CD8-positive, alpha-beta memory T cell (primary cell): ENCODE data around the gene TXNRD1. TPM values are rescaled to one million over a fixed set of nuclear protein-coding genes. Genes with fewer than 3 reads are reported as not detected.

Experiments
- CTCF ChIA-PET: fragments of 350-600 bp; sonication (Branson Sonifier 250); formaldehyde crosslinking; loops from one replicate; lab custom pipeline; 2021; ENCODE audit warnings: antibody characterized with exemption; lab: Charles Lee
- POLR2A ChIA-PET: fragments of 350-600 bp; sonication (Branson Sonifier 250); formaldehyde crosslinking; loops from one replicate; lab custom pipeline; 2021; ENCODE audit warnings: antibody characterized with exemption; lab: Charles Lee
- DNase-seq, 5 donors: peaks; one replicate each; pipeline versions ENCODE4 v3.0.0 to v3.0.0-alpha.2; 2020 to 2022; ENCODE audit warnings: mixed read lengths in 1 of 5
- H3K27ac ChIP-seq: one replicate; pipeline ENCODE4 v1.7.0; 2013; ENCODE audit warnings: low read depth, mild to moderate bottlenecking, low read length, moderate library complexity
- H3K27me3 ChIP-seq: 2 replicates; pipeline ENCODE4 v1.7.0; 2013; ENCODE audit warnings: low read length, mild to moderate bottlenecking; ENCODE audit not compliant: insufficient read depth, poor library complexity, severe bottlenecking
- H3K36me3 ChIP-seq: 2 replicates; pipeline ENCODE4 v1.7.0; 2013; ENCODE audit warnings: mild to moderate bottlenecking, low read length, moderate library complexity; ENCODE audit not compliant: insufficient read depth
- H3K4me1 ChIP-seq: 2 replicates; pipeline ENCODE4 v1.7.0; 2013; ENCODE audit warnings: mild to moderate bottlenecking, low read length, moderate library complexity; ENCODE audit not compliant: insufficient read depth
- H3K4me3 ChIP-seq: 2 replicates; pipeline ENCODE4 v1.7.0; 2013; ENCODE audit warnings: mild to moderate bottlenecking, low read length
- H3K9me3 ChIP-seq: 2 replicates; pipeline ENCODE4 v1.7.0; 2013; ENCODE audit warnings: mild to moderate bottlenecking, low read length
- H3K27ac Mint-ChIP-seq, 8 donors: one replicate each; pipeline ENCODE4 v1.8.0; 2020 to 2021; ENCODE audit warnings: mixed read lengths in 8 of 8, mild to moderate bottlenecking in 6 of 8, inconsistent platforms in 3 of 8, moderate library complexity in 3 of 8
- H3K27me3 Mint-ChIP-seq, 2 donors: one replicate each; pipeline ENCODE4 v1.8.0; 2020 to 2021; ENCODE audit warnings: mixed read lengths in 2 of 2, mild to moderate bottlenecking in 1 of 2, moderate library complexity in 1 of 2
- H3K36me3 Mint-ChIP-seq, 3 donors: one replicate each; pipeline ENCODE4 v1.8.0; 2020 to 2021; ENCODE audit warnings: mixed read lengths in 3 of 3, inconsistent platforms in 1 of 3, mild to moderate bottlenecking in 1 of 3
- H3K4me1 Mint-ChIP-seq, 3 donors: one replicate each; pipeline ENCODE4 v1.8.0; 2020 to 2021; ENCODE audit warnings: mixed read lengths in 3 of 3, inconsistent platforms in 1 of 3, mild to moderate bottlenecking in 1 of 3
- H3K4me3 Mint-ChIP-seq, 7 donors: one replicate each; pipeline ENCODE4 v1.8.0; 2020 to 2021; ENCODE audit warnings: mixed read lengths in 7 of 7, mild to moderate bottlenecking in 6 of 7, moderate library complexity in 4 of 7, inconsistent platforms in 2 of 7
- H3K9me3 Mint-ChIP-seq, 5 donors: one replicate each; pipeline ENCODE4 v1.8.0; 2020 to 2022; ENCODE audit warnings: mixed read lengths in 5 of 5, mild to moderate bottlenecking in 3 of 5, moderate library complexity in 2 of 5, inconsistent platforms in 1 of 5
- polyA plus RNA-seq: library from polyadenylated mRNA; unstranded; fragments of 300-500 nt; fragmentation: Illumina TruSeq; gene quantifications from one replicate; pipeline ENCODE4 v1.2.3, GENCODE V29; 2021
- total RNA-seq, 2 experiments: library from RNA; stranded (reverse); gene quantifications; one replicate each; pipeline ENCODE4 v1.2.3, GENCODE V29; 2021

The TXNRD1 gene
- total and polyA plus RNA-seq, 3 experiments from 2014 or later, result 30.6 to 107 (median 103) TPM

DNA sequence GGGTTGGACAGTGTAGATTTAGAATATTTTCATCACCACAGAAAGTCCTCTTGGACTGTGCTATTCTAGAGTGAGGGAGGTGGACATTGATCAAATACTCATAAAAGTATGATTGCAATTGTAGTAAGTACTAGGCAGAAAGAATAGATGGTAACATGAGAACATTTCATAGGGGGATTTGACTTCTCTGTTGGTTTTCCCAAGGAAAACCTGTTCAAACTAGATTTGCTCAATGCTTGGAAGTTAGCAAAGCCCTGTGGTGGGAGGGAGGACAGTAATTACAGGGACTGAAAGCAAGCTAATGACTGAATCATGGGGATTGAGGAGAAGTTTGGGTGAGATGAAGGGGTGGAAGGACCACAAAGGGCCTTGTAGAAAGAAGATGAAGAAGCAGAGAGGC is 63.6 kb downstream of the TXNRD1 start:
- H3K27me3 Mint-ChIP-seq, result peaks cover 4 to 22% of the 10 kb centered on the region in 2 donors
- CTCF ChIA-PET, result interaction anchor here (1.2 kb wide), 1 partner anchor 9 kb away, joined by 4 read pairs; no protein-coding TSS in a partner anchor

DNA sequence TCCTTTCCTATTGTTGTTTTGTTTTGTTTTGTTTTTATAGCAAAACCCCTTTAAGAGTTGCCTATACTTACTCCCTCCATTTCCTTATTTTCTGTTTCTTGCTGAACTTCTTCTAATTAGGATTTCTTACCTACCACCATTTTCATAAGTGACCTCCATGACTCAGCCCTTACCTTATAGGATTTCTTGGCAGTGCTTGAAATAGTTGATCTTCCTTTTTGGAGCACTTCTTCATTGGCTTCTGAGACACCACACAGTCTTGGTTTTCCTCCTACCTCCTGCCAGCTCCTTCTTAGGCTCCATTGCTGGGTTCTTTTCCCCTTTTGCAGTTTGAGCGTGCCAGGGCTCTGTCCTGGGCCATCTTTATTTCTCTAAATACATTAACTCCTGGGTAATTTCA is 64.5 kb downstream of the TXNRD1 start:
- Histone ChIP-seq H3K4me1 (no peaks in the 10 kb centered on the region), H3K9me3 (no peaks in the 10 kb centered on the region), H3K27me3 (no peaks in the 10 kb centered on the region), H3K27ac (no peak overlapping the region), H3K36me3 (no peaks in the 10 kb centered on the region), H3K4me3 (no peak overlapping the region)
- Mint-ChIP-seq H3K4me3 (no peak overlapping the region), H3K36me3 (peaks cover 0 to 1% (median 0%) of the 10 kb centered on the region in 3 donors), H3K27me3 (peaks cover 4 to 22% of the 10 kb centered on the region in 2 donors), H3K9me3 (no peaks in the 10 kb centered on the region), H3K4me1 (peaks cover 5 to 10% (median 8%) of the 10 kb centered on the region in 3 donors), H3K27ac (no peak overlapping the region)
- POLR2A ChIA-PET, result interaction anchor here (0.6 kb wide), 1 partner anchor 34 kb away, joined by 6 read pairs; no protein-coding TSS in a partner anchor
- DNase-seq, result no peak
- CTCF ChIA-PET, result interaction anchor here (1.2 kb wide), 1 partner anchor 8 kb away, joined by 4 read pairs; no protein-coding TSS in a partner anchor

More for the DNA sequence above, 63.6 kb downstream of the TXNRD1 start:
- H3K9me3 Mint-ChIP-seq, result no peaks in the 10 kb centered on the region
- no peak overlapping the region for H3K4me3 Mint-ChIP-seq
- Histone ChIP-seq H3K4me3 (no peak overlapping the region), H3K4me1 (no peaks in the 10 kb centered on the region), H3K27me3 (no peaks in the 10 kb centered on the region), H3K36me3 (no peaks in the 10 kb centered on the region), H3K9me3 (no peaks in the 10 kb centered on the region), H3K27ac (no peak overlapping the region)
- POLR2A ChIA-PET, result interaction anchor here (0.7 kb wide), 1 partner anchor 232 kb away, joined by 3 read pairs; no protein-coding TSS in a partner anchor
- peaks cover 5 to 10% (median 8%) of the 10 kb centered on the region in 3 donors for H3K4me1 Mint-ChIP-seq
- H3K27ac Mint-ChIP-seq, result no peak overlapping the region
- DNase-seq, result no peak
- H3K36me3 Mint-ChIP-seq, result peaks cover 0 to 1% (median 0%) of the 10 kb centered on the region in 3 donors

DNA sequence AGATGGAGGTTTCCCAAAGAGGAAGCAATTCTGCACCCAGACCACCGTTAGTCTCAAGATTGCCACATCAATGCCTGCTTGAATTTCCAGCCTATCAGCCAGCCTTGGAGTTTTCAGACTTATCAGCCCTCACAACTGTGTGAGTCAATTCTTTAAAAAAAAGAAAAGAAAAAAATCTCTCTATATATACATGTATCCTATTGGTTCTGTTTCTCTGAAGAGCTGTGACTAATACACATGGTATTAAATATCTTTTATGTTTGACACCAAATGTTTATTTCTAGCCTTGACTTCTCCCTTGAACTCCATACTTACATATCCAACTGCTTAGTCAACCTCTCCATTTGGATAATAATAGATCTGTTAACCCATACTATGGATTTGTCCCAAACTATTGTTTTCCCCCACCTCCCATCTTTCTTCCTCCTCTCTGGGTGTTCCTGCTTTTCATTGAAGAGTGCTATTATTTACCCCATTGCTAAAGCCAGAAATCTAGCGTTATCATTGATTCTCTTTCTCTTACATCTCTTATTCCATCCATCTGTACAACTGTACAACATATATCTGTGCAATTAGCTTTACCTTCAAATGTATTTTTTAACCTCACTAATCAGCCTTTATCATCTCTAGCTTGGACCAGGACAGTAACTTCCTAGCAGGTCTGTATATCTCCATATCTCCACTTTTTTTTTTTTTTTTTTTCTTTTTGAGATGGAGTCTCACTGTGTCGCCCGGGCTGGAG is 65.3 kb downstream of the TXNRD1 start:
- Mint-ChIP-seq H3K4me3 (no peak overlapping the region), H3K4me1 (peaks cover 7 to 12% (median 10%) of the 10 kb centered on the region in 3 donors), H3K27me3 (peaks cover 4 to 22% of the 10 kb centered on the region in 2 donors), H3K36me3 (peaks cover 0 to 1% (median 0%) of the 10 kb centered on the region in 3 donors), H3K27ac (peak overlapping the region in 1 of 8 donors; percentile 60), H3K9me3 (no peaks in the 10 kb centered on the region)
- no peaks in the 10 kb centered on the region for H3K27me3 ChIP-seq
- no peaks in the 10 kb centered on the region for H3K9me3 ChIP-seq
- ChIA-PET CTCF (no interaction called here), POLR2A (no interaction called here)
- DNase-seq, result no peak
- H3K4me1 ChIP-seq, result peaks cover under 1% of the 10 kb centered on the region
- no peak overlapping the region for H3K27ac ChIP-seq
- no peak overlapping the region for H3K4me3 ChIP-seq
- no peaks in the 10 kb centered on the region for H3K36me3 ChIP-seq

DNA sequence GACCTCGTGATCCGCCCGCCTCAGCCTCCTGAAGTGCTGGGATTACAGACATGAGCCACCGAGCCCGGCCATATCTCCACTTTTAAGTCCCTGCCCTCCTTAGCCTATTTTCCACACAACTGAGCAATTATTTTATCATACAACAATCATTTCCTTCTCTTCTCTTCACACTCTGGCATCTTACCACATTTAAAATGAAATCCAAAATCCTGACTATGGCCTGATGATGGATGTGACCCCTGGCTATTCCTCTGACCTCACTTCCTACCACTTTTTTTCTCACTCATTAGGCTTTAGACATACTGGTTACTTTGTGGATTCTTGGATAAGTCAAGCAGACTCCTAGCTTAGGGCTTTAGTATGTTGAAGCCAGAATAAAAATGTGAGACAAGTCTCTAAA is 66.1 kb downstream of the TXNRD1 start:
- ChIA-PET POLR2A (no interaction called here), CTCF (no interaction called here)

DNA sequence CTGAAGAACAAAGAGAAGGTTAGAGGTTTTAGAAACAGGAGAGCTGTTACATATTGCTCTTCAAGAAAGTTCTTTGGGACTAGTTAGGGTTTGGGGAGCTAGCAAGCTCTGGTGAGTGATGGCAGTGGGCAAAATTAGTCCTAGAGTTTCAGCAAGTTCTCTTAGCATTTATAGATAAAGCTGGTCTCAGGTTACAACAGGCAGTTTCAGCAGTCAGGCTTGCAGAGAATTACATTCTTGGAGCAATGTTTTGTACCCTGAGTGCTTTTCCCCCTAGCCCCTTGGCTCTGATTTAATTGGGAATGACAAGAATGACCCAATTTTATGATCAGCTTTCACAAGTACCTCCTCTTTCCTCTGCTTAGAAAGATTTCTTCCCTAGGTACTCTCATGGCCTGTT is 66.5 kb downstream of the TXNRD1 start:
- Mint-ChIP-seq H3K27me3 (peaks cover 4 to 22% of the 10 kb centered on the region in 2 donors), H3K36me3 (peaks cover 0 to 4% (median 1%) of the 10 kb centered on the region in 3 donors), H3K9me3 (no peaks in the 10 kb centered on the region), H3K4me1 (peaks cover 12 to 16% (median 15%) of the 10 kb centered on the region in 3 donors), H3K27ac (no peak overlapping the region), H3K4me3 (peak overlapping the region in 1 of 7 donors; percentile 26)
- H3K4me1 ChIP-seq, result peaks cover 8% of the 10 kb centered on the region
- no peak for DNase-seq
- H3K36me3 ChIP-seq, result no peaks in the 10 kb centered on the region
- no peaks in the 10 kb centered on the region for H3K9me3 ChIP-seq
- no peak overlapping the region for H3K27ac ChIP-seq
- ChIA-PET CTCF (no interaction called here), POLR2A (no interaction called here)
- H3K27me3 ChIP-seq, result no peaks in the 10 kb centered on the region
- no peak overlapping the region for H3K4me3 ChIP-seq

More for the DNA sequence above, 66.1 kb downstream of the TXNRD1 start:
- peaks cover 4 to 22% of the 10 kb centered on the region in 2 donors for H3K27me3 Mint-ChIP-seq
- Histone ChIP-seq H3K27ac (no peak overlapping the region), H3K27me3 (no peaks in the 10 kb centered on the region), H3K9me3 (no peaks in the 10 kb centered on the region), H3K4me1 (peaks cover 8% of the 10 kb centered on the region), H3K4me3 (no peak overlapping the region), H3K36me3 (no peaks in the 10 kb centered on the region)
- DNase-seq, result no peak
- H3K36me3 Mint-ChIP-seq, result peaks cover 0 to 1% (median 0%) of the 10 kb centered on the region in 3 donors
- no peak overlapping the region for H3K27ac Mint-ChIP-seq
- no peaks in the 10 kb centered on the region for H3K9me3 Mint-ChIP-seq
- peaks cover 9 to 12% (median 12%) of the 10 kb centered on the region in 3 donors for H3K4me1 Mint-ChIP-seq
- H3K4me3 Mint-ChIP-seq, result peak overlapping the region in 1 of 7 donors; percentile 26

DNA sequence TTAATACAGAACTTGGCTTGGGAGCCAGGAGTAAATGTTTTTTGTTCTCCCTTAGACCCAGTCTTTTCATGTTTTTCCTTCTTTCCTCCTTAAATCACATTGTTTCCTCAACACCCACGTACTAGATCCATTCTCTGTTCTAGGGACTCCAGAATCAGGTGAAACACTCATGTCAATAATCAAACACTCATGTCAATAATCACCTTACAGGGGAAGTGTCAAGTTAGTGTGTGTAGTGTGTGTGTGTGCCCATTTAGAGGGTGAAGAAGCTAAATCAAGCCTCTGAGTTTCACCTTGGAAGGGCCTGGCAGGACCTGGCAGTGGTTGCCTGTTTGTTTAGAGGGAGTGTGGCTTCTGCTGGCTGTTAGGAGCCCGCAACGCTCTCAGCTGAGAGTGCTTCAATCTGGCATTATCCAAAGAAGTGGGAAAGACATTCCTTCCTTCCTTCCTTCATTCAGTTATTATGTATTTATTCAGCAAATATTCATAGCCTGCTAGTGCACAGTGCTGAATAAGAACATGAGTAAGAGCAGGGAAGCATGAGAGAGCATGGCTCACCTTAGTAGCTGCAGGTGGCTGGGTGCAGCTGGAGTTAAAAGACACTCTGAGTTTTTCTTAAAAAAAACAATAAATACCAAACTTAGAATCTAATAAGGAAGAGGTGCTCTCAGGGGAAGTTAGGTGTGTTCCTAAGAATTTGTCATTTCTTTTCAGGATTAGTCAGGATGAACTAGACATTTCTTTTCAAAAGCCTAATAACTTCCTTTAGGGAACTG is 70.3 kb downstream of the TXNRD1 start:
- H3K27me3 Mint-ChIP-seq, result peaks cover 4 to 8% of the 10 kb centered on the region in 2 donors
- H3K36me3 Mint-ChIP-seq, result peaks cover 0 to 14% (median 0%) of the 10 kb centered on the region in 3 donors
- POLR2A ChIA-PET, result interaction anchor here (1.2 to 3.4 kb wide), 3 partner anchors 17 to 148 kb away, joined by 5 to 47 read pairs (median 6); partner anchors contain the start of genes EID3 and NFYB
- H3K27ac Mint-ChIP-seq, result peak overlapping the region; percentile 89 to 99 (median 97)
- Histone ChIP-seq H3K36me3 (no peaks in the 10 kb centered on the region), H3K27ac (peak overlapping the region; percentile 89), H3K4me3 (peak overlapping the region; percentile 82), H3K9me3 (no peaks in the 10 kb centered on the region), H3K4me1 (peaks cover 30% of the 10 kb centered on the region), H3K27me3 (no peaks in the 10 kb centered on the region)
- peak overlapping the region in 6 of 7 donors; percentile 5 to 99 (median 97) for H3K4me3 Mint-ChIP-seq
- CTCF ChIA-PET, result interaction anchor here (0.8 to 1.9 kb wide), 4 partner anchors 10 to 16 kb away, joined by 3 to 5 read pairs (median 4); no protein-coding TSS in a partner anchor
- no peak for DNase-seq
- no peaks in the 10 kb centered on the region for H3K9me3 Mint-ChIP-seq
- peaks cover 36 to 45% (median 44%) of the 10 kb centered on the region in 3 donors for H3K4me1 Mint-ChIP-seq

DNA sequence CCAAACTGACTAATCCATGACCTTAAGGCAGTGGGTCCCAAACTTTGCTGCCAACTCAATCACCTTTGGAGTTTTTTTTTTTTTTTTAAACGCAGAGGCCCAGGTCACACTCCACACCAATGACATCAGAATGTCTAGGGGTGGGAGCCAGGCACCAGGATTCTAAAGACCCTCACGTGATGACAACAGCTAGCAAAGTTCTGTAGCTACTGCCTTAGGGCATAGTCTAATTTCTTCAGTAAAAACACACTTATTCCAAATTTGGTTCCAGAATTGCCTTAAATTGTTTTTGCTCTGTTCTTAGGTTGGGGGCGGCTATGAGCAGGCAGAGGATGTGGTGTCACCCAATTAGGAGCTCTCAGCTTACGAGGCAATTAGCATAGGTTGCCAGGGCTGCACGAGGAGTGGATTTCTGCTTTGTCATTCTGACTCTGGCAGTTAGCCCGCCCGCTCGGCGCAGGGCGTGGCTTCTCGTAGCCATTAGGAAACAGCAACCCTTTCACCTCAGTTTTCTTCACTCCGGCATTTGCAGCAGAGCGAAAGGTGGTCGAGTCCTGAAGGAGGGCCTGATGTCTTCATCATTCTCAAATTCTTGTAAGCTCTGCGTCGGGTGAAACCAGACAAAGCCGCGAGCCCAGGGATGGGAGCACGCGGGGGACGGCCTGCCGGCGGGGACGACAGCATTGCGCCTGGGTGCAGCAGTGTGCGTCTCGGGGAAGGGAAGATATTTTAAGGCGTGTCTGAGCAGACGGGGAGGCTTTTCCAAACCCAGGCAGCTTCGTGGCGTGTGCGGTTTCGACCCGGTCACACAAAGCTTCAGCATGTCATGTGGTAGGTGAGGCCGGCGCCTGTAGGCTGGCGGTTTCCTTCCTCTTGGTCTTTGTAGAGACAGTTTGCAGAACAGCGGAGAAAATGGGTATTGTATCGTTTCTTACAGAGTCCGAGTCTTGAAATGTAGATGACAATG is 71.2 kb downstream of the TXNRD1 start:
- peak; percentile 79 to 94 (median 87) for DNase-seq
- Histone ChIP-seq H3K27me3 (no peaks in the 10 kb centered on the region), H3K4me1 (peaks cover 30% of the 10 kb centered on the region), H3K36me3 (peaks cover under 1% of the 10 kb centered on the region), H3K9me3 (no peaks in the 10 kb centered on the region), H3K27ac (peak overlapping the region; percentile 89), H3K4me3 (peak overlapping the region; percentile 82)
- peak overlapping the region; percentile 89 to 99 (median 97) for H3K27ac Mint-ChIP-seq
- peaks cover 2% of the 10 kb centered on the region in 2 donors for H3K27me3 Mint-ChIP-seq
- H3K4me3 Mint-ChIP-seq, result peak overlapping the region; percentile 94 to 99 (median 98)
- POLR2A ChIA-PET, result interaction anchor here (0.5 to 3.4 kb wide), 5 partner anchors 16 to 149 kb away, joined by 3 to 47 read pairs (median 5); partner anchors contain the start of genes EID3 and NFYB
- CTCF ChIA-PET, result interaction anchor here (0.8 to 3.7 kb wide), 9 partner anchors 11 to 72 kb away, joined by 3 to 24 read pairs (median 4); partner anchors contain the start of genes EID3 and TXNRD1
- H3K4me1 Mint-ChIP-seq, result peaks cover 36 to 45% (median 45%) of the 10 kb centered on the region in 3 donors
- H3K9me3 Mint-ChIP-seq, result no peaks in the 10 kb centered on the region
- H3K36me3 Mint-ChIP-seq, result peaks cover 0 to 17% (median 0%) of the 10 kb centered on the region in 3 donors
